Stomach (tissue), 9 donors: ENCODE data around the gene CCDC134. TPM values are rescaled to one million over a fixed set of nuclear protein-coding genes. Genes with fewer than 3 reads are reported as not detected.
"Not testable (repeated sequence)": the region's sequence is repeated elsewhere in the genome, so short reads cannot be mapped to it uniquely, and the experiment has no call there.

Experiments
- DNase-seq, 2 donors: peaks; one replicate each; pipeline versions ENCODE4 v3.0.0 to v3.0.0-alpha.2; 2013 to 2019
- H3K27ac ChIP-seq, 5 donors: fragments of 200-600 bp in 4 of 5; sonication (generic) in 4 of 5; one replicate each; pipeline ENCODE4 v1.5.1; 2013 to 2019; ENCODE audit warnings: mild to moderate bottlenecking in 1 of 5, moderate library complexity in 1 of 5
- H3K27me3 ChIP-seq, 3 donors: fragments of 200-600 bp; sonication (generic); one replicate each; pipeline ENCODE4 v1.5.1; 2017 to 2019; ENCODE audit warnings: mixed run types in 1 of 3
- H3K36me3 ChIP-seq, 4 donors: fragments of 200-600 bp; sonication (generic); 1 replicate in 3 of 4; 2 replicates in 1 of 4; pipeline ENCODE4 v1.5.1; 2016 to 2019
- H3K4me1 ChIP-seq, 4 donors: fragments of 200-600 bp; sonication (generic); one replicate each; pipeline ENCODE4 v1.5.1; 2016 to 2019
- H3K4me3 ChIP-seq, 4 donors: fragments of 200-600 bp; sonication (generic) in 3 of 4; one replicate each; pipeline ENCODE4 v1.5.1; 2016 to 2019; ENCODE audit warnings: mild to moderate bottlenecking in 1 of 4
- H3K9me3 ChIP-seq, 4 donors: fragments of 200-600 bp; sonication (generic); one replicate each; pipeline ENCODE4 v1.5.1; 2016 to 2019
- CTCF ChIP-seq, 7 experiments: fragments of 450-650 bp in 4 of 7; fragments of 200-600 bp in 3 of 7; sonication (generic) in 3 of 7; IDR thresholded peaks; one replicate each; pipeline ENCODE4 v1.5.1; 2016 to 2019; ENCODE audit warnings: antibody characterized with exemption in 7 of 7, control low read depth in 2 of 7, mild to moderate bottlenecking in 1 of 7
- EP300 ChIP-seq: sonication (generic); formaldehyde crosslinking; IDR thresholded peaks from one replicate; pipeline ENCODE4 v1.6.1; 2017; ENCODE audit warnings: antibody characterized with exemption
- POLR2A ChIP-seq, 4 donors: fragments of 450-650 bp; IDR thresholded peaks; one replicate each; pipeline ENCODE4 v1.6.1; 2016; ENCODE audit warnings: antibody characterized with exemption in 4 of 4, control low read depth in 2 of 4, mild to moderate bottlenecking in 1 of 4, moderate library complexity in 1 of 4
- POLR2AphosphoS5 ChIP-seq, 3 donors: sonication (generic); formaldehyde crosslinking; IDR thresholded peaks; one replicate each; pipeline ENCODE4 v1.6.1; 2016; ENCODE audit warnings: antibody characterized with exemption in 3 of 3
- WGBS, 5 donors: extraction: QIAGEN DNeasy Blood & Tissue Kit in 3 of 5; methylation state at CpG; one replicate each; pipeline versions ENCODE4 v1.1.5 to v1.1.7; 2013 to 2018; 5-methylcytosine and 5-hydroxymethylcytosine counted together
- intact Hi-C: fragments of 100-400 bp; cut with DNase I; formaldehyde crosslinking; loops from one replicate; pipeline ENCODE4 v1.15.1; 2023; ENCODE audit warnings: low total_unique reads
- polyA plus RNA-seq, 3 donors: library from polyadenylated mRNA; stranded (reverse); fragments of 200-250 nt; gene quantifications; one replicate each; pipeline ENCODE4 v1.2.3, GENCODE V29; 2013
- total RNA-seq, 5 donors: library from RNA; depleted of rRNA; stranded (reverse); fragments of >200 nt; gene quantifications; one replicate each; pipeline versions ENCODE4 v1.1.0 to v1.2.3, GENCODE V29; 2014 to 2016
- donor health status: healthy with polysubstance abuse.
- donor health status: Bipolar disorder and iron deficiency.
- donor health status: healthy.

CCDC134 gene
- total and polyA plus RNA-seq, 8 donors: 1.6 to 16.5 (median 7.4) TPM; not detected in 2

GRCh38 chr22:41833369-41834004, 33.0 kb downstream of the CCDC134 start:
- Histone ChIP-seq H3K4me3 (peak overlapping the region; percentile 86 to 97 (median 92)), H3K27me3 (no peaks in the 10 kb centered on the region), H3K9me3 (no peaks in the 10 kb centered on the region), H3K4me1 (peaks cover 25 to 54% (median 39%) of the 10 kb centered on the region in 4 donors), H3K36me3 (peaks cover 5 to 15% (median 9%) of the 10 kb centered on the region in 4 donors), H3K27ac (peak overlapping the region; percentile 96 to 98 (median 98))
- no peak for TF ChIP-seq EP300
- no peak for TF ChIP-seq CTCF (IDR thresholded peaks at IDR 0.05)
- TF ChIP-seq POLR2A (IDR thresholded peaks at IDR 0.05): no peak
- no peak for TF ChIP-seq POLR2AphosphoS5 (IDR thresholded peaks at IDR 0.05)
- peak; percentile 48 to 82 for DNase-seq
- intact Hi-C loops: no loop called here
- WGBS, 5 donors: 0 to 2% (median 1%) methylated on average over 19 to 86 of the region's 86 CpGs

GRCh38 chr22:41834005-41834944, 33.8 kb downstream of the CCDC134 start:
- Histone ChIP-seq H3K4me3 (peak overlapping the region; percentile 86 to 97 (median 92)), H3K9me3 (no peaks in the 10 kb centered on the region), H3K4me1 (peaks cover 33 to 62% (median 47%) of the 10 kb centered on the region in 4 donors), H3K36me3 (peaks cover 5 to 15% (median 9%) of the 10 kb centered on the region in 4 donors), H3K27me3 (no peaks in the 10 kb centered on the region), H3K27ac (peak overlapping the region; percentile 96 to 98 (median 98))
- no peak for DNase-seq
- intact Hi-C loops: no loop called here
- WGBS, 5 donors: 7 to 12% (median 11%) methylated on average over 14 of the region's 14 CpGs
- no peak for TF ChIP-seq POLR2AphosphoS5 (IDR thresholded peaks at IDR 0.05)
- TF ChIP-seq EP300: no peak
- TF ChIP-seq POLR2A (IDR thresholded peaks at IDR 0.05): no peak
- TF ChIP-seq CTCF (IDR thresholded peaks at IDR 0.05): no peak

GRCh38 chr22:41835462-41835861, 35.0 kb downstream of the CCDC134 start:
- H3K27me3 ChIP-seq, intact Hi-C loops, H3K4me3 ChIP-seq, H3K9me3 ChIP-seq: not testable (repeated sequence)
- peaks cover 33 to 72% (median 57%) of the 10 kb centered on the region in 4 donors for H3K4me1 ChIP-seq
- peaks cover 5 to 15% (median 9%) of the 10 kb centered on the region in 4 donors for H3K36me3 ChIP-seq
- H3K27ac ChIP-seq: peak overlapping the region; percentile 44 to 98 (median 96)
- DNase-seq: peak in 1 of 2 donors; percentile 57
- 38 to 63% (median 44%) methylated on average over 6 to 8 of the region's 8 CpGs for WGBS, 5 donors

GRCh38 chr22:41836551-41836950, 36.1 kb downstream of the CCDC134 start:
- Histone ChIP-seq H3K4me1 (peaks cover 40 to 80% (median 62%) of the 10 kb centered on the region in 4 donors), H3K27me3 (no peaks in the 10 kb centered on the region), H3K27ac (peak overlapping the region; percentile 0 to 98 (median 56)), H3K36me3 (peaks cover 5 to 15% (median 9%) of the 10 kb centered on the region in 4 donors), H3K9me3 (no peaks in the 10 kb centered on the region), H3K4me3 (no peak overlapping the region)
- TF ChIP-seq CTCF (IDR thresholded peaks at IDR 0.05) (no peak), EP300 (no peak), POLR2AphosphoS5 (IDR thresholded peaks at IDR 0.05) (no peak), POLR2A (IDR thresholded peaks at IDR 0.05) (no peak)
- 52 to 72% (median 62%) methylated on average over 2 of the region's 2 CpGs for WGBS, 5 donors
- no peak for DNase-seq
- intact Hi-C loops: no loop called here
